Mucosa of stomach (tissue), 1 donor: Measurements from ENCODE around the gene RAB27B.

Experiments
- H3K27me3 ChIP-seq: one replicate; pipeline ENCODE4 v1.7.0; 2013; ENCODE audit warnings: mild to moderate bottlenecking, low read length; ENCODE audit not compliant: control insufficient read depth, insufficient read depth
- H3K36me3 ChIP-seq: one replicate; pipeline ENCODE4 v1.7.0; 2013; ENCODE audit warnings: low read length; ENCODE audit not compliant: control insufficient read depth, insufficient read depth
- H3K4me1 ChIP-seq: one replicate; pipeline ENCODE4 v1.7.0; 2013; ENCODE audit warnings: mild to moderate bottlenecking, low read length; ENCODE audit not compliant: control insufficient read depth, insufficient read depth
- H3K4me3 ChIP-seq: one replicate; pipeline ENCODE4 v1.7.0; 2013; ENCODE audit warnings: low read length
- H3K9ac ChIP-seq: one replicate; pipeline ENCODE4 v1.7.0; 2013; ENCODE audit warnings: mild to moderate bottlenecking, low read length, moderate library complexity
- H3K9me3 ChIP-seq: one replicate; pipeline ENCODE4 v1.7.0; 2013; ENCODE audit warnings: mild to moderate bottlenecking, low read length, moderate library complexity; ENCODE audit not compliant: control insufficient read depth
- donor health status: Pancreatic carcinoma.

Gene RAB27B

GRCh38 chr18:54822872-54823845 lies 5.1 kb upstream of the RAB27B start:
- H3K4me1 ChIP-seq: peaks cover 6% of the 10 kb centered on the region
- H3K27me3 ChIP-seq: no peaks in the 10 kb centered on the region
- H3K9ac ChIP-seq: no peak overlapping the region
- H3K9me3 ChIP-seq: no peaks in the 10 kb centered on the region
- H3K36me3 ChIP-seq: no peaks in the 10 kb centered on the region
- H3K4me3 ChIP-seq: no peak overlapping the region

GRCh38 chr18:54824761-54825160 lies 3.5 kb upstream of the RAB27B start:
- Histone ChIP-seq H3K4me3 (no peak overlapping the region), H3K9ac (no peak overlapping the region), H3K9me3 (no peaks in the 10 kb centered on the region), H3K27me3 (no peaks in the 10 kb centered on the region), H3K4me1 (peaks cover 6% of the 10 kb centered on the region), H3K36me3 (no peaks in the 10 kb centered on the region)

GRCh38 chr18:54825601-54826344 lies 2.5 kb upstream of the RAB27B start:
- Histone ChIP-seq H3K9me3 (no peaks in the 10 kb centered on the region), H3K9ac (no peak overlapping the region), H3K36me3 (no peaks in the 10 kb centered on the region), H3K4me3 (no peak overlapping the region), H3K27me3 (no peaks in the 10 kb centered on the region), H3K4me1 (peaks cover 6% of the 10 kb centered on the region)

- H3K9me3 ChIP-seq: no peaks in the 10 kb centered on the region
- peaks cover 6% of the 10 kb centered on the region for H3K4me1 ChIP-seq
- peak overlapping the region; percentile 61 for H3K9ac ChIP-seq
- H3K27me3 ChIP-seq: no peaks in the 10 kb centered on the region
- H3K4me3 ChIP-seq: peak overlapping the region; percentile 53
- no peaks in the 10 kb centered on the region for H3K36me3 ChIP-seq
These were observed 709 bp downstream of the RAB27B start for GRCh38 chr18:54828986-54829385.

GRCh38 chr18:54829856-54830255 lies 1.6 kb downstream of the RAB27B start:
- Histone ChIP-seq H3K9ac (peak overlapping the region; percentile 47), H3K4me3 (peak overlapping the region; percentile 27), H3K27me3 (no peaks in the 10 kb centered on the region), H3K4me1 (peaks cover 11% of the 10 kb centered on the region), H3K9me3 (no peaks in the 10 kb centered on the region), H3K36me3 (no peaks in the 10 kb centered on the region)

GRCh38 chr18:54830260-54830659 lies 2.0 kb downstream of the RAB27B start:
- H3K9me3 ChIP-seq: no peaks in the 10 kb centered on the region
- H3K36me3 ChIP-seq: no peaks in the 10 kb centered on the region
- H3K9ac ChIP-seq: peak overlapping the region; percentile 47
- H3K4me3 ChIP-seq: peak overlapping the region; percentile 27
- peaks cover 11% of the 10 kb centered on the region for H3K4me1 ChIP-seq
- no peaks in the 10 kb centered on the region for H3K27me3 ChIP-seq

GRCh38 chr18:54830866-54831265 lies 2.6 kb downstream of the RAB27B start:
- peaks cover 11% of the 10 kb centered on the region for H3K4me1 ChIP-seq

GRCh38 chr18:54835944-54836343 lies 7.7 kb downstream of the RAB27B start:
- Histone ChIP-seq H3K36me3 (no peaks in the 10 kb centered on the region), H3K4me1 (peaks cover 5% of the 10 kb centered on the region), H3K27me3 (no peaks in the 10 kb centered on the region), H3K9ac (no peak overlapping the region), H3K4me3 (no peak overlapping the region), H3K9me3 (no peaks in the 10 kb centered on the region)

More at GRCh38 chr18:54830866-54831265, 2.6 kb downstream of the RAB27B start:
- Histone ChIP-seq H3K9ac (no peak overlapping the region), H3K9me3 (no peaks in the 10 kb centered on the region), H3K27me3 (no peaks in the 10 kb centered on the region), H3K4me3 (no peak overlapping the region), H3K36me3 (no peaks in the 10 kb centered on the region)

- H3K27me3 ChIP-seq: no peaks in the 10 kb centered on the region
- H3K36me3 ChIP-seq: no peaks in the 10 kb centered on the region
- H3K9ac ChIP-seq: no peak overlapping the region
- peaks cover 4% of the 10 kb centered on the region for H3K4me1 ChIP-seq
- H3K4me3 ChIP-seq: no peak overlapping the region
- no peaks in the 10 kb centered on the region for H3K9me3 ChIP-seq
These were observed 15.0 kb downstream of the RAB27B start for GRCh38 chr18:54843314-54843713.

GRCh38 chr18:54845787-54846186 lies 17.5 kb downstream of the RAB27B start:
- Histone ChIP-seq H3K9ac (no peak overlapping the region), H3K36me3 (no peaks in the 10 kb centered on the region), H3K9me3 (no peaks in the 10 kb centered on the region), H3K4me3 (no peak overlapping the region), H3K4me1 (peaks cover 4% of the 10 kb centered on the region), H3K27me3 (no peaks in the 10 kb centered on the region)

GRCh38 chr18:54848121-54848520 lies 19.8 kb downstream of the RAB27B start:
- no peak overlapping the region for H3K9ac ChIP-seq
- H3K4me1 ChIP-seq: peaks cover 14% of the 10 kb centered on the region
- H3K27me3 ChIP-seq: no peaks in the 10 kb centered on the region
- no peak overlapping the region for H3K4me3 ChIP-seq
- H3K36me3 ChIP-seq: no peaks in the 10 kb centered on the region
- H3K9me3 ChIP-seq: no peaks in the 10 kb centered on the region

- H3K4me3 ChIP-seq: no peak overlapping the region
- no peaks in the 10 kb centered on the region for H3K27me3 ChIP-seq
- no peaks in the 10 kb centered on the region for H3K9me3 ChIP-seq
- H3K9ac ChIP-seq: no peak overlapping the region
- H3K4me1 ChIP-seq: peaks cover 11% of the 10 kb centered on the region
- H3K36me3 ChIP-seq: no peaks in the 10 kb centered on the region
These were observed 21.4 kb downstream of the RAB27B start for GRCh38 chr18:54849683-54850082.
